ENCODE results near the gene GOLGA8F.
"Not testable (repeated sequence)": the region's sequence is repeated elsewhere in the genome, so short reads cannot be mapped to it uniquely, and the experiment has no call there.

The GOLGA8F gene, protein sequence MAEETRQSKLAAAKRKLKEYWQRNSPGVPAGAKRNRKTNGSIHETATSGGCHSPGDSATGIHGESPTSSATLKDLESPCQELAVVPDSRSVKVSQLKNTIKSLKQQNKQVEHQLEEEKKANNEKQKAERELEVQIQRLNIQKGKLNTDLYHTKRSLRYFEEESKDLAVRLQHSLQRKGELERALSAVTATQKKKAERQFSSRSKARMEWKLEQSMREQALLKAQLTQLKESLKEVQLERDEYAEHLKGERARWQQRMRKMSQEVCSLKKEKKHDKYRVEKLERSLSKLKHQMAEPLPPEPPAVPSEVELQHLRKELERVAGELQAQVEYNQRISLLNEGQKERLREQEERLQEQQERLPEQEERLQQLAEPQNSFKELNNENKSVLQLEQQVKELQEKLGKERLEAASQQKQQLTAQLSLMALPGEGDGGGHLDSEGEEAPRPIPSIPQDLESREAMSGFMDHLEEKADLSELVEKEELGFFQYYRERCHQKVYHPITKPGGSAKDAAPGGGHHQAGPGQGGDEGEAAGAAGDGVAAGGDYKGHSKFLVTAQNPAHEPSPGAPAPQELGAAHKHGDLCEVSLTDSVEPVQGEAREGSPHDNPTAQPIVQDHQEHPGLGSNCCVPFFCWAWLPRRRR

GRCh38 chr15:28378364-28378763, at the start of gene GOLGA8F:
Gene GOLGA8F, plus strand, starts transcription at chr15:28378664. Its CDS starts 98 bp downstream, at chr15:28378762.
- not testable (repeated sequence) for H3K9me3 Mint-ChIP-seq; H3K36me3 Mint-ChIP-seq; H3K27ac Mint-ChIP-seq; DNase-seq; ATAC-seq (replicated peaks); H3K4me3 Mint-ChIP-seq; H3K27me3 Mint-ChIP-seq; H3K4me1 Mint-ChIP-seq

DNA sequence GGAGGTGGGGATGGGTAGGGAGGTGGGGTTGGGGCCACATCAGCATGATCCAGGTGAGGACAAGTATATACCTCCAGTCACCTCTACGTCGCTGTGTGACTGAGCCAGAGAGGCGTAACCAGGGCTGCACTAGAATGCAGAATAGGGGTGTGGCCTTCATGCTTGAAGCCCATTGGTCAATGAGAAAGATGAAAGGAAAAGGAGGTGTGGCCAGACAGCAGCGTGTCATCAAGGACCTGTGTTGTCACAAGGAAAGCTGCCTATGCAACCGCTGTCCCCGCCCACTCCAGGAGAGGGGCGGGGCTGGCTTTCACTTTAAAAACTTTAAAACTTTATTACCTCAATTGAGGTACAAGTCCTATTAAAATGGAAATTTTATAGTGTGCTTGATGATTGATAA, 20.5 kb upstream of the GOLGA8F start, which contains the start of gene GOLGA6L24:
Gene GOLGA6L24 (minus strand): TSS at position 101 of the 400 bp plus-strand sequence. CDS start 61 bp downstream, at position 40.
- H3K4me1 Mint-ChIP-seq; H3K27me3 Mint-ChIP-seq; ATAC-seq (replicated peaks); H3K27ac Mint-ChIP-seq; H3K4me3 Mint-ChIP-seq; DNase-seq; H3K9me3 Mint-ChIP-seq; H3K36me3 Mint-ChIP-seq: not testable (repeated sequence)

GRCh38 chr15:28365502-28365901, 13.0 kb upstream of the GOLGA8F start:
- H3K4me1 Mint-ChIP-seq; H3K4me3 Mint-ChIP-seq; H3K9me3 Mint-ChIP-seq; H3K27ac Mint-ChIP-seq; DNase-seq; H3K27me3 Mint-ChIP-seq; ATAC-seq (replicated peaks); H3K36me3 Mint-ChIP-seq: not testable (repeated sequence)

DNA sequence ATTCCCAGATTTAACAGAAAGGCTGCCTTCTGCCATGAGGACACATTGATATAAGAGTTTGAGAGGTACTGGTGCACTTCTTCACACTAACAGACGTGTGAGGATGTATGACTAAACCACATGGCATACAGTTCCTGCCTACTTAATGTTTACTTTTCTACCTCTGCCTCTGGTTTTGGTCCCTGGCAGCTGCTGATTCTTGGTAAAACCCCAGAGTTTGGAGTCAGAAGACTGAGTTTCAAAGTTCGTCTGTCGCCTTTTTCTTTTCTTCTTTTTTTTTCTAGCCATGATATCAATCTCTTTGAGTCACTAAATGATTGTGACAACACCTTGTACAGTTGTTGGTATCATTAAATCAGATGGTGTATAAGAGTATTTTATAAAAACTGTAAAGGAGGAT, 1.6 kb downstream of the GOLGA8F start:
- H3K27ac Mint-ChIP-seq; H3K4me3 Mint-ChIP-seq; ATAC-seq (replicated peaks); H3K4me1 Mint-ChIP-seq; H3K27me3 Mint-ChIP-seq; DNase-seq; H3K9me3 Mint-ChIP-seq; H3K36me3 Mint-ChIP-seq: not testable (repeated sequence)

DNA sequence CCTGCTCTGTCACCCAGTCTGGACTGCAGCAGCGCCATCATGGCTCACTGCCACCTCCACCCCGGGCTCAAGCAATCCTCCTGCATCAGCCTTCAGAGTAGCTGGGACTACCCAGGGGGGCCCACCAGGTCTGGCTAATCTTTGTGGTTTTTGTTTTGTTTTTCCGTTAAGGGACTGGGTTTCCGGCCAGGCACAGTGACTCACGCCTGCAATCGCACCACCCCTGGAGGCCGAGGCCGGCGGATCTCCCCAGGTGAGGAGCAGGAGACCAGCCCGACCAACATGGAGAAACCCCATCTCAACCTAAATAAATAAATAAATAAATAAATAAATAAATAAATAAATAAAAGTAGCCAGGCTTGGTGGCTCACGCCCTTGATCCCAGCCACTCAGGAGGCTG, 17.6 kb downstream of the GOLGA8F start:
- not testable (repeated sequence) for H3K4me1 Mint-ChIP-seq; H3K27ac Mint-ChIP-seq; H3K4me3 Mint-ChIP-seq; ATAC-seq (replicated peaks); H3K9me3 Mint-ChIP-seq; H3K36me3 Mint-ChIP-seq; DNase-seq; H3K27me3 Mint-ChIP-seq

- H3K36me3 Mint-ChIP-seq; H3K27ac Mint-ChIP-seq; ATAC-seq (replicated peaks); H3K4me1 Mint-ChIP-seq; H3K9me3 Mint-ChIP-seq; DNase-seq; H3K4me3 Mint-ChIP-seq; H3K27me3 Mint-ChIP-seq: not testable (repeated sequence)
These were observed 24.4 kb downstream of the GOLGA8F start for GRCh38 chr15:28402774-28403435.

GRCh38 chr15:28420470-28420869, 42.0 kb downstream of the GOLGA8F start:
- ATAC-seq (replicated peaks); H3K27ac Mint-ChIP-seq; H3K36me3 Mint-ChIP-seq; H3K4me3 Mint-ChIP-seq; H3K9me3 Mint-ChIP-seq; DNase-seq; H3K27me3 Mint-ChIP-seq; H3K4me1 Mint-ChIP-seq: not testable (repeated sequence)

DNA sequence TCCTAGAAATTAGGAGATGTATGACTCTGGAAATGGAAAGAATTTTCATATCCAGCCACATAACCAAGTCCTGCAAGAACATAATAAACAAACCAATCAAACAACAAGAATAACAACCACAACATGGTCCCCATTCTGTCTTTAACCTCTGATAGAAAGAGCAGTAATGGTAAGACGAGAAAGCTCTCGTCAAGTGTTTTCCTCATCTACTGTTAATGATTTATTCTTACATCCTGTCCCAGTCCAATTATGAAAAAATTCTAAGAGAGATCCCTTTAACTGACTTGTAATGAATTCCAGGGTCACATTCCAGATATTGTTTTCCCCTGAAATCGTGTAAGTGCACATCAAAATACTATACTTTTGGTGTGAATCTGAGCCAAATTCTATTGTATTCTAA, 57.1 kb downstream of the GOLGA8F start:
- H3K27me3 Mint-ChIP-seq; ATAC-seq (replicated peaks); H3K9me3 Mint-ChIP-seq; H3K27ac Mint-ChIP-seq; H3K36me3 Mint-ChIP-seq; DNase-seq; H3K4me3 Mint-ChIP-seq; H3K4me1 Mint-ChIP-seq: not testable (repeated sequence)

All from stimulated activated naive B cell treated with anti-CD40 and anti-IgM and Interleukin-4, amounts not matched to agents 10 μg/mL and 1 μg/mL and 100 μg/mL, for 72 hours (primary cell).